Left lung (tissue), 10 donors: Measurements from ENCODE around the gene PPY. TPM values are rescaled to one million over a fixed set of nuclear protein-coding genes. Genes with fewer than 3 reads are reported as not detected.
"Not testable (repeated sequence)": the region's sequence is repeated elsewhere in the genome, so short reads cannot be mapped to it uniquely, and the experiment has no call there.

ENCODE experiments used
- ATAC-seq: fragments of 200-7000 bp; cut with Tn5 transposase; one replicate; pipeline ENCODE4 v1.9.1; 2020; ENCODE audit warnings: moderate library complexity
- DNase-seq, 4 donors: peaks; one replicate each; pipeline ENCODE4 v3.0.0-alpha.2; 2013 to 2020
- H3K27ac ChIP-seq, 2 donors: fragments of 200-600 bp; sonication (generic) in 1 of 2; one replicate each; pipeline versions ENCODE4 v1.5.0 to v1.8.0; 2020 to 2021
- H3K27me3 ChIP-seq, 2 donors: fragments of 200-600 bp; sonication (generic) in 1 of 2; one replicate each; pipeline versions ENCODE4 v1.5.0 to v1.8.0; 2020 to 2021
- H3K36me3 ChIP-seq, 2 donors: fragments of 200-600 bp; sonication (generic) in 1 of 2; one replicate each; pipeline versions ENCODE4 v1.5.0 to v1.8.0; 2020 to 2021
- H3K4me1 ChIP-seq, 2 donors: fragments of 200-600 bp; one replicate each; pipeline ENCODE4 v1.8.0; 2021
- H3K4me3 ChIP-seq, 2 donors: fragments of 200-600 bp; sonication (generic) in 1 of 2; one replicate each; pipeline versions ENCODE4 v1.5.0 to v1.8.0; 2020 to 2021; ENCODE audit warnings: mild to moderate bottlenecking in 1 of 2
- H3K9me3 ChIP-seq, 2 donors: fragments of 200-600 bp; sonication (generic) in 1 of 2; one replicate each; pipeline versions ENCODE4 v1.5.0 to v1.8.0; 2020 to 2021
- intact Hi-C, 2 donors: fragments of 100-400 bp; cut with DNase I; formaldehyde crosslinking; loops; one replicate each; pipeline versions ENCODE4 v1.11.2 to v1.14.2; 2022
- polyA plus RNA-seq, 6 donors: library from polyadenylated mRNA; unstranded; fragments of 120-200 nt; gene quantifications; one replicate each; pipeline ENCODE4 v1.2.1, GENCODE V29; 2013; ENCODE audit not compliant: insufficient read length in 6 of 6
- total RNA-seq, 2 donors: library from RNA; stranded (reverse); fragmentation: NEBNext Ultra II Directional; extraction: Animal tissue kit (Norgen Biotek cat#: 25700); gene quantifications; one replicate each; pipeline ENCODE4 v1.2.1, GENCODE V29; 2021
- TF ChIP-seq, protein P1 (sequence below), 2 donors: fragments of 200-600 bp; sonication (generic) in 1 of 2; IDR thresholded peaks; one replicate each; pipeline versions ENCODE4 v1.5.0 to v1.8.0; 2021; ENCODE audit warnings: antibody characterized with exemption in 2 of 2
- donor health status: DM: no; HTN: yes; CAD: no.
- donor health status: DM: no; HTN: no; CAD: no.

Gene PPY
- total and polyA plus RNA-seq, 8 donors = 0.36 to 4.9 (median 1.5) TPM; not detected in 2

DNA sequence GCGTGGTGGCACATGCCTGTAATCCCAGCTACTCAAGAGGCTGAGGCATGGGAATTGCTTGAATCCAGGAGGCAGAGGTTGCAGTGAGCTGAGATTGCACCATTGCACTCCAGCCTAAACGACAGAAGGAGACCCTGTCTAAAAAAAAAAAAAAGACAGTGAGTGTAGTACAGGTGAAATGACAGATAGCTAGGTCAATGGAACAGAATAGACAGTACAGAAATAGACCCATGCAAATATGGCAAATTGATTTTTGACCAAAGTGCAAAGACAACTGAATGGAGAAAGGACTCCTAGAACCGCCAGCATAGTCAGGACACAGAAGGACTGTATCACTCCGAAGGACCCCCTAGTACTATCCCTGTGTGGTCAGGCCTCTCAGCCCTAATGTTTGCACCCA lies 28.1 kb upstream of the PPY start:
- Histone ChIP-seq H3K36me3 (no peaks in the 10 kb centered on the region), H3K4me1 (no peaks in the 10 kb centered on the region), H3K27me3 (peaks cover 0 to 15% of the 10 kb centered on the region in 2 donors), H3K9me3 (no peaks in the 10 kb centered on the region), H3K4me3 (no peak overlapping the region), H3K27ac (no peak overlapping the region)
- DNase-seq = no peak
- intact Hi-C loops = no loop called here
- TF ChIP-seq, protein P1, sequence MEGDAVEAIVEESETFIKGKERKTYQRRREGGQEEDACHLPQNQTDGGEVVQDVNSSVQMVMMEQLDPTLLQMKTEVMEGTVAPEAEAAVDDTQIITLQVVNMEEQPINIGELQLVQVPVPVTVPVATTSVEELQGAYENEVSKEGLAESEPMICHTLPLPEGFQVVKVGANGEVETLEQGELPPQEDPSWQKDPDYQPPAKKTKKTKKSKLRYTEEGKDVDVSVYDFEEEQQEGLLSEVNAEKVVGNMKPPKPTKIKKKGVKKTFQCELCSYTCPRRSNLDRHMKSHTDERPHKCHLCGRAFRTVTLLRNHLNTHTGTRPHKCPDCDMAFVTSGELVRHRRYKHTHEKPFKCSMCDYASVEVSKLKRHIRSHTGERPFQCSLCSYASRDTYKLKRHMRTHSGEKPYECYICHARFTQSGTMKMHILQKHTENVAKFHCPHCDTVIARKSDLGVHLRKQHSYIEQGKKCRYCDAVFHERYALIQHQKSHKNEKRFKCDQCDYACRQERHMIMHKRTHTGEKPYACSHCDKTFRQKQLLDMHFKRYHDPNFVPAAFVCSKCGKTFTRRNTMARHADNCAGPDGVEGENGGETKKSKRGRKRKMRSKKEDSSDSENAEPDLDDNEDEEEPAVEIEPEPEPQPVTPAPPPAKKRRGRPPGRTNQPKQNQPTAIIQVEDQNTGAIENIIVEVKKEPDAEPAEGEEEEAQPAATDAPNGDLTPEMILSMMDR (IDR thresholded peaks at IDR 0.05) = no peak
- ATAC-seq = no peak

DNA sequence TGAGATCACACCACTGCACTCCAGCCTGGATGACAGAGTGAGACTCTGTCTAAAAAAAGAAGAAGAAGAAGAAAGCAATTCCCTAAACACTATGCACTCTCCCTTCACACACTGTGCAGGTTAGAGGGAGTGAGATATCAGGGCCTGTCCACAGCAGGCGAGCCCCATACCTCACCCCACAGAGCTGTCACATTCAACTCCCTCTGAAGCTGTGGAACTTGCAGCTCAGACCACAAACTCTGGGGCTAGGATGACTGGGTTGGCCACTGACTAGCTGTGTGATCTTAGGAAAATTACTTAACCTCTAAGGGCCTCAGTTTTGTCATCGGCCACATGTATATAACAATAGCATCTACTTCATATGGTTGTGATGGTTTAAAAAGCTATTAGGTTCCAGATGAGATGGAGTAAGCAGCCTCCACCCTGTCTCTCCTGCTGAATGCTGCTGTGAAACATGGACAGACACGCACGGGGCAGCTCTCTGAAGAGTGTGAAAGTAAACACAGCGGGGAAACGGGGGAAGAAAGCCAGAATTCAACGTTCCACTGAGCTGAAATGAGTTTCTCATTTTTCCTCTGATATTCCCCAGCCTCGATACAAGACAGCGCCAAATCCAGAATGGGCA lies 25.1 kb upstream of the PPY start:
- DNase-seq (peak in 1 of 4 donors; percentile 7), ATAC-seq (no peak)
- no peaks in the 10 kb centered on the region for H3K36me3 ChIP-seq
- no peaks in the 10 kb centered on the region for H3K4me1 ChIP-seq
- no peak overlapping the region for H3K4me3 ChIP-seq
- intact Hi-C loops = no loop called here
- peaks cover 0 to 7% of the 10 kb centered on the region in 2 donors for H3K27me3 ChIP-seq
- no peaks in the 10 kb centered on the region for H3K9me3 ChIP-seq
- no peak overlapping the region for H3K27ac ChIP-seq
- TF ChIP-seq, protein P1 (IDR thresholded peaks at IDR 0.05) = no peak

DNA sequence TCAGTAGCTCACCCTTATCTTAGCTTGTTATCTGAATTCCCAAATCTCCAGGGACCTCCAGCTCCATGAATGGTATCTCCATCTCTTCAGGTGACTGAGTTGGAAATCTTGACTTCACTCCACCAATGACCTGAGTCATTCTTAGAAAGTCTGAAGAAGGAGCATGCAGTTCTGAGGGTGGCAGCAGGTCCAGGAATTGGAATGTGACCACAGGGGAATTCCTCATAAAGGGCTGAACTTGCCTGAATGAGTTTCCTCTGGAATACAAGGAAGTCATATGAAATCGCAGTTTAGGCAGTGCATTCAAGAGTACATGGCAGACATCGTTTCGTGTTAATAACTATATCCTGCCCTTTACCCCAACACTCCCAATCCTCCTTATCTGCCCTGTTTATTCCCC lies 24.0 kb upstream of the PPY start:
- Histone ChIP-seq H3K4me1 (no peaks in the 10 kb centered on the region), H3K27ac (no peak overlapping the region), H3K27me3 (peaks cover 0 to 18% of the 10 kb centered on the region in 2 donors), H3K9me3 (no peaks in the 10 kb centered on the region), H3K4me3 (no peak overlapping the region), H3K36me3 (no peaks in the 10 kb centered on the region)
- DNase-seq (no peak), ATAC-seq (no peak)
- intact Hi-C loops = no loop called here
- TF ChIP-seq, protein P1 (IDR thresholded peaks at IDR 0.05) = no peak

DNA sequence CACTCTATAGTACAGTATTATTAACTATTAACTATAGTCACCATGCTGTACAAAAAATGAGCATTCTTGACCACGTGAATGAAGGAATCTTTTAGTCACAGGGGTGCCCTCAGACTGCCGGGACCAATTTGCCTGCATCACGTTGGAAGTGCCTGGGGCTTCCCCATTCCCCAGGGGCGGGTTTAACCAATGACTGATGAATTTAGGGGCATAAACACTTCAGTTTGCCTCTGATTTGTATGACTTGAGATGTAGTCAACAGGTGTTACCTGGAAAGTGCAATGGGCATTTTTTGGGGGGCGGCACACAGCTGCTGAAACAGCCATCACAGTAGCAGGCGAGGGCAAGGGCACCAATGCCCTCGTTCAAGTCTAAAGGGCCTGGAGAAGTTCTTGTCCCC lies 20.2 kb upstream of the PPY start:
- ATAC-seq (no peak), DNase-seq (peak in 1 of 4 donors; percentile 23)
- H3K27ac ChIP-seq = no peak overlapping the region
- H3K36me3 ChIP-seq = no peaks in the 10 kb centered on the region
- no peak overlapping the region for H3K4me3 ChIP-seq
- TF ChIP-seq, protein P1 (IDR thresholded peaks at IDR 0.05) = no peak
- no peaks in the 10 kb centered on the region for H3K9me3 ChIP-seq
- H3K27me3 ChIP-seq = peaks cover 0 to 25% of the 10 kb centered on the region in 2 donors
- H3K4me1 ChIP-seq = no peaks in the 10 kb centered on the region
- intact Hi-C loops = no loop called here

DNA sequence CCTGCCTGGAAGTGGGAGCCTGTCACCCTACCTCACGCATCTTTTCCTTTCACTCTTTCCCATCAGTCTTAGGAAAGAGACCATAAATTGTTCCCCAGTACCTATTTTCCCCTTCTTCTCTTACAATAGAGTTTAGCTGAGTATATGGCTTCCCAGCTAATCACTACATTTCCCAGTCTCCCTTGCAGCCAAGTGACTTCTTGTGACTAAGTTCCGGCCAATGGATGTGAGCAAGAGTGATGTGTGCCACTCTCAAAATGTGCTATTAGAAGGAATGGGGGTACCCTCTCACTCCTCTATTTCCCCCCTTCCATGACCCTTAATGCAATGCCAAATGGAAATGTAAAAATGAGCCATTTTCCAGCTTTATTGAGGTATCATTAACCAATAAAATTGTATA lies 19.7 kb upstream of the PPY start:
- no peak overlapping the region for H3K27ac ChIP-seq
- peaks cover 0 to 27% of the 10 kb centered on the region in 2 donors for H3K27me3 ChIP-seq
- TF ChIP-seq, protein P1 (IDR thresholded peaks at IDR 0.05) = no peak
- no peak for ATAC-seq
- DNase-seq = no peak
- intact Hi-C loops = no loop called here
- no peaks in the 10 kb centered on the region for H3K4me1 ChIP-seq
- no peaks in the 10 kb centered on the region for H3K9me3 ChIP-seq
- H3K36me3 ChIP-seq = no peaks in the 10 kb centered on the region
- H3K4me3 ChIP-seq = no peak overlapping the region

DNA sequence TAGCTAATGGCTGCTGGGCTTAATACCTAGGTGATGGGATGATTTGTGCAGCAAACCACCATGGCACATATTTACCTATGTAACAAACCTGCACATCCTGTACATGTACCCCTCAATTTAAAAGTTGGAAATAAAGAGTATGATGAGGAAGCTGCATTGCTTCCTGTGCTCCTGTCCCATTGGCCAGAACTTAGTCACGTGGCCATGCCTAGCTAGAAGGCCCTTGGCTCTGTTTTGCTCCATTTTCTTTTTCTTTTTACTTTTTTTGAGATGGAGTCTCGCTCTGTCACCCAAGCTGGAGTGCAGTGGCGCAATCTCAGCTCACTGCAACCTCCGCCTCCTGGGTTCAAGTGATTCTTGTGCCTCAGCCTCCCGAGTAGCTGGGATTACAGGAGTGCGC lies 19.0 kb upstream of the PPY start:
- H3K27ac ChIP-seq, ATAC-seq, H3K9me3 ChIP-seq, intact Hi-C loops, H3K4me1 ChIP-seq, DNase-seq, H3K36me3 ChIP-seq, H3K4me3 ChIP-seq: not testable (repeated sequence)
- peaks cover 0 to 27% of the 10 kb centered on the region in 2 donors for H3K27me3 ChIP-seq
